C4-2B (cell line): Measurements from ENCODE around the gene PTX4.

Experiments
- H3K27ac ChIP-seq: fragments of 450-650 bp; 2 replicates; pipeline ENCODE4 v1.5.1; 2017
- CTCF ChIP-seq: fragments of 450-650 bp; conservative IDR thresholded peaks from 2 replicates; pipeline ENCODE4 v1.5.1; 2017; ENCODE audit warnings: mild to moderate bottlenecking
- ZFX ChIP-seq: fragments of 450-650 bp; IDR thresholded peaks from 2 replicates; pipeline ENCODE4 v1.6.1; 2017

PTX4 gene

GRCh38 chr16:1488619-1489018 lies at the start of gene PTX4:
Gene PTX4 (minus strand): TSS chr16:1488944. CDS start chr16:1488909, 35 bp downstream.
- TF ChIP-seq ZFX (no peak), CTCF (no peak)

GRCh38 chr16:1537763-1538289 lies 49.1 kb upstream of the PTX4 start:
- TF ChIP-seq ZFX (no peak), CTCF (no peak)
- H3K27ac ChIP-seq = no peak overlapping the region

More at GRCh38 chr16:1488619-1489018, at the start of gene PTX4:
- H3K27ac ChIP-seq = no peak within 1 kb of the TSS

- H3K27ac ChIP-seq = no peak overlapping the region
- no peak for TF ChIP-seq CTCF
- TF ChIP-seq ZFX = no peak
Observed at GRCh38 chr16:1537138-1537577, 48.4 kb upstream of the PTX4 start.

GRCh38 chr16:1536601-1537000 lies 47.9 kb upstream of the PTX4 start:
- no peak overlapping the region for H3K27ac ChIP-seq
- TF ChIP-seq ZFX (no peak), CTCF (no peak)

- no peak overlapping the region for H3K27ac ChIP-seq
- TF ChIP-seq ZFX (no peak), CTCF (no peak)
Observed at GRCh38 chr16:1535391-1536291, 46.9 kb upstream of the PTX4 start.

GRCh38 chr16:1534021-1535020 lies 45.6 kb upstream of the PTX4 start:
- no peak overlapping the region for H3K27ac ChIP-seq
- TF ChIP-seq ZFX (no peak), CTCF (no peak)
